Prostate gland (tissue), 2 donors: ENCODE data around the gene GDF15. TPM values are rescaled to one million over a fixed set of nuclear protein-coding genes. Genes with fewer than 3 reads are reported as not detected.

Source experiments
- DNase-seq: peaks from one replicate; pipeline ENCODE4 v3.0.0-alpha.2; 2019; ENCODE audit warnings: low spot score
- H3K27ac ChIP-seq, 2 donors: fragments of 200-600 bp; sonication (generic); 2 replicates each; pipeline ENCODE4 v1.5.1; 2017 to 2019
- H3K27me3 ChIP-seq: fragments of 200-600 bp; sonication (generic); replicated peaks from 2 replicates; pipeline ENCODE4 v1.5.1; 2019; ENCODE audit not compliant: insufficient read depth
- H3K36me3 ChIP-seq, 2 donors: fragments of 200-600 bp; sonication (generic); 1 replicate in 1 of 2; 2 replicates in 1 of 2; pipeline versions ENCODE4 v1.5.1 to v1.8.1; 2017 to 2019
- H3K4me1 ChIP-seq: fragments of 200-600 bp; sonication (generic); replicated peaks from 2 replicates; pipeline ENCODE4 v1.5.1; 2019
- H3K4me3 ChIP-seq, 2 donors: fragments of 200-600 bp; sonication (generic); 2 replicates each; pipeline ENCODE4 v1.5.1; 2017 to 2019
- H3K9me3 ChIP-seq: fragments of 200-600 bp; sonication (generic); 2 replicates; pipeline ENCODE4 v1.5.1; 2017
- CTCF ChIP-seq, 4 experiments: fragments of 200-600 bp in 2 of 4; fragments of 450-650 bp in 2 of 4; sonication (generic) in 2 of 4; IDR thresholded peaks; 1 replicate in 3 of 4; 2 replicates in 1 of 4; pipeline ENCODE4 v1.5.1; 2016 to 2019; ENCODE audit warnings: antibody characterized with exemption in 4 of 4, mild to moderate bottlenecking in 2 of 4, moderate library complexity in 2 of 4
- POLR2A ChIP-seq: fragments of 450-650 bp; IDR thresholded peaks from one replicate; pipeline ENCODE4 v1.6.1; 2016; ENCODE audit warnings: antibody characterized with exemption, mild to moderate bottlenecking
- POLR2AphosphoS5 ChIP-seq: sonication (generic); formaldehyde crosslinking; IDR thresholded peaks from one replicate; pipeline ENCODE4 v1.6.1; 2017; ENCODE audit warnings: antibody characterized with exemption
- WGBS: methylation state at CpG from one replicate; pipeline ENCODE4 v1.1.5; 2018; 5-methylcytosine and 5-hydroxymethylcytosine counted together
- intact Hi-C: fragments of 100-400 bp; cut with DNase I; formaldehyde crosslinking; loops from one replicate; pipeline ENCODE4 v1.14.2; 2022
- total RNA-seq, 2 donors: library from RNA; depleted of rRNA; stranded (reverse); fragments of >200 nt; gene quantifications; one replicate each; pipeline ENCODE4 v1.1.0, GENCODE V29; 2016

Gene GDF15
- total RNA-seq, 2 donors from 2014 or later = 49.6 to 136 TPM

GRCh38 chr19:18388960-18389725 lies 3.2 kb downstream of the GDF15 start:
- 85% methylated on average over 13 of the region's 13 CpGs for WGBS
- H3K4me1 ChIP-seq = peaks cover 3% of the 10 kb centered on the region
- H3K4me3 ChIP-seq = peak overlapping the region in 1 of 2 donors; percentile 32
- TF ChIP-seq POLR2AphosphoS5 (no peak), POLR2A (no peak), CTCF (IDR thresholded peaks at IDR 0.05) (no peak)
- intact Hi-C loops = no loop called here
- H3K9me3 ChIP-seq = no peaks in the 10 kb centered on the region
- no peaks in the 10 kb centered on the region for H3K27me3 ChIP-seq
- no peak for DNase-seq
- no peaks in the 10 kb centered on the region for H3K36me3 ChIP-seq
- peak overlapping the region; percentile 72 to 80 for H3K27ac ChIP-seq

- Histone ChIP-seq H3K9me3 (no peaks in the 10 kb centered on the region), H3K4me1 (peaks cover 3% of the 10 kb centered on the region), H3K27ac (no peak overlapping the region), H3K4me3 (no peak overlapping the region), H3K36me3 (no peaks in the 10 kb centered on the region), H3K27me3 (no peaks in the 10 kb centered on the region)
- intact Hi-C loops = loop anchor here (5.0 kb wide), 1 partner anchor 32 kb away; no protein-coding TSS in a partner anchor
- no peak for TF ChIP-seq POLR2A
- no peak for TF ChIP-seq CTCF (IDR thresholded peaks at IDR 0.05)
- TF ChIP-seq POLR2AphosphoS5 = no peak
- DNase-seq = no peak
These were observed 3.7 kb downstream of the GDF15 start for GRCh38 chr19:18389726-18390064.

- H3K27ac ChIP-seq = no peak overlapping the region
- no peak overlapping the region for H3K4me3 ChIP-seq
- DNase-seq = no peak
- H3K36me3 ChIP-seq = no peaks in the 10 kb centered on the region
- intact Hi-C loops = loop anchor here (5.0 kb wide), 1 partner anchor 33 kb away; no protein-coding TSS in a partner anchor
- no peaks in the 10 kb centered on the region for H3K27me3 ChIP-seq
- no peaks in the 10 kb centered on the region for H3K9me3 ChIP-seq
- 86% methylated on average over 6 of the region's 6 CpGs for WGBS
- no peak for TF ChIP-seq CTCF (IDR thresholded peaks at IDR 0.05)
- TF ChIP-seq POLR2AphosphoS5 = no peak
- TF ChIP-seq POLR2A = no peak
- H3K4me1 ChIP-seq = peaks cover 3% of the 10 kb centered on the region
These were observed 4.3 kb downstream of the GDF15 start for GRCh38 chr19:18390065-18390907.

GRCh38 chr19:18391509-18392075 lies 5.6 kb downstream of the GDF15 start:
- DNase-seq = no peak
- Histone ChIP-seq H3K4me1 (peaks cover 3% of the 10 kb centered on the region), H3K27me3 (no peaks in the 10 kb centered on the region), H3K36me3 (no peaks in the 10 kb centered on the region), H3K4me3 (no peak overlapping the region), H3K27ac (no peak overlapping the region), H3K9me3 (no peaks in the 10 kb centered on the region)
- no peak for TF ChIP-seq CTCF (IDR thresholded peaks at IDR 0.05)
- TF ChIP-seq POLR2A = no peak
- no peak for TF ChIP-seq POLR2AphosphoS5
- 83% methylated on average over 9 of the region's 9 CpGs for WGBS
- intact Hi-C loops = loop anchor here (5.0 kb wide), 1 partner anchor 34 kb away; no protein-coding TSS in a partner anchor
